ENCODE results near the gene SEMA4D. TPM values are rescaled to one million over a fixed set of nuclear protein-coding genes. Genes with fewer than 3 reads are reported as not detected.

The SEMA4D gene
- total and polyA plus RNA-seq, 7 donors = 1.4 to 35.1 (median 4.6) TPM

GRCh38 chr9:89351584-89352300 lies 146.2 kb downstream of the SEMA4D start:
- DNase-seq = no peak
- Histone ChIP-seq H3K4me1 (no peaks in the 10 kb centered on the region), H3K27me3 (no peaks in the 10 kb centered on the region), H3K27ac (no peak overlapping the region), H3K36me3 (peaks cover 42 to 100% (median 69%) of the 10 kb centered on the region in 4 donors), H3K4me3 (no peak overlapping the region), H3K9me3 (no peaks in the 10 kb centered on the region)
- 95 to 97% methylated on average over 6 of the region's 6 CpGs for WGBS, 2 donors
- intact Hi-C loops (cut with DNase I) = no loop called here
- TF ChIP-seq POLR2A (IDR thresholded peaks at IDR 0.05) (no peak), EP300 (IDR thresholded peaks at IDR 0.05) (no peak), POLR2AphosphoS5 (IDR thresholded peaks at IDR 0.05) (no peak)
- TF ChIP-seq, protein P1, sequence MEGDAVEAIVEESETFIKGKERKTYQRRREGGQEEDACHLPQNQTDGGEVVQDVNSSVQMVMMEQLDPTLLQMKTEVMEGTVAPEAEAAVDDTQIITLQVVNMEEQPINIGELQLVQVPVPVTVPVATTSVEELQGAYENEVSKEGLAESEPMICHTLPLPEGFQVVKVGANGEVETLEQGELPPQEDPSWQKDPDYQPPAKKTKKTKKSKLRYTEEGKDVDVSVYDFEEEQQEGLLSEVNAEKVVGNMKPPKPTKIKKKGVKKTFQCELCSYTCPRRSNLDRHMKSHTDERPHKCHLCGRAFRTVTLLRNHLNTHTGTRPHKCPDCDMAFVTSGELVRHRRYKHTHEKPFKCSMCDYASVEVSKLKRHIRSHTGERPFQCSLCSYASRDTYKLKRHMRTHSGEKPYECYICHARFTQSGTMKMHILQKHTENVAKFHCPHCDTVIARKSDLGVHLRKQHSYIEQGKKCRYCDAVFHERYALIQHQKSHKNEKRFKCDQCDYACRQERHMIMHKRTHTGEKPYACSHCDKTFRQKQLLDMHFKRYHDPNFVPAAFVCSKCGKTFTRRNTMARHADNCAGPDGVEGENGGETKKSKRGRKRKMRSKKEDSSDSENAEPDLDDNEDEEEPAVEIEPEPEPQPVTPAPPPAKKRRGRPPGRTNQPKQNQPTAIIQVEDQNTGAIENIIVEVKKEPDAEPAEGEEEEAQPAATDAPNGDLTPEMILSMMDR (IDR thresholded peaks at IDR 0.05) = no peak

GRCh38 chr9:89350988-89351557 lies 146.8 kb downstream of the SEMA4D start:
- no peak overlapping the region for H3K4me3 ChIP-seq
- TF ChIP-seq EP300 (IDR thresholded peaks at IDR 0.05) (no peak), POLR2AphosphoS5 (IDR thresholded peaks at IDR 0.05) (no peak), POLR2A (IDR thresholded peaks at IDR 0.05) (no peak)
- TF ChIP-seq, protein P1 (IDR thresholded peaks at IDR 0.05) = no peak
- H3K4me1 ChIP-seq = no peaks in the 10 kb centered on the region
- peaks cover 44 to 100% (median 70%) of the 10 kb centered on the region in 4 donors for H3K36me3 ChIP-seq
- WGBS, 2 donors = 62 to 87% methylated on average over 2 of the region's 2 CpGs
- DNase-seq = no peak
- no peaks in the 10 kb centered on the region for H3K27me3 ChIP-seq
- no peak overlapping the region for H3K27ac ChIP-seq
- intact Hi-C loops (cut with DNase I) = no loop called here
- no peaks in the 10 kb centered on the region for H3K9me3 ChIP-seq

- TF ChIP-seq, protein P1 (IDR thresholded peaks at IDR 0.05) = no peak
- TF ChIP-seq POLR2AphosphoS5 (IDR thresholded peaks at IDR 0.05) (no peak), POLR2A (IDR thresholded peaks at IDR 0.05) (no peak), EP300 (IDR thresholded peaks at IDR 0.05) (no peak)
- no peaks in the 10 kb centered on the region for H3K9me3 ChIP-seq
- 96% methylated on average over 6 of the region's 6 CpGs for WGBS, 2 donors
- H3K4me1 ChIP-seq = no peaks in the 10 kb centered on the region
- no peaks in the 10 kb centered on the region for H3K27me3 ChIP-seq
- H3K4me3 ChIP-seq = no peak overlapping the region
- H3K36me3 ChIP-seq = peaks cover 37 to 100% (median 76%) of the 10 kb centered on the region in 4 donors
- no peak overlapping the region for H3K27ac ChIP-seq
- DNase-seq = no peak
- intact Hi-C loops (cut with DNase I) = no loop called here
These were observed 148.3 kb downstream of the SEMA4D start for GRCh38 chr9:89349607-89350006.

GRCh38 chr9:89347651-89348050 lies 150.3 kb downstream of the SEMA4D start:
- intact Hi-C loops (cut with DNase I) = no loop called here
- TF ChIP-seq POLR2A (IDR thresholded peaks at IDR 0.05) = no peak
- no peak for TF ChIP-seq POLR2AphosphoS5 (IDR thresholded peaks at IDR 0.05)
- TF ChIP-seq, protein P1 (IDR thresholded peaks at IDR 0.05) = no peak
- no peak for TF ChIP-seq EP300 (IDR thresholded peaks at IDR 0.05)
- WGBS, 2 donors = 95 to 96% methylated on average over 5 of the region's 5 CpGs
- Histone ChIP-seq H3K4me1 (no peaks in the 10 kb centered on the region), H3K4me3 (no peak overlapping the region), H3K9me3 (no peaks in the 10 kb centered on the region), H3K27ac (no peak overlapping the region), H3K36me3 (peaks cover 36 to 100% (median 73%) of the 10 kb centered on the region in 4 donors), H3K27me3 (no peaks in the 10 kb centered on the region)
- DNase-seq = no peak
